ENCODE results near the gene PHTF2. TPM values are rescaled to one million over a fixed set of nuclear protein-coding genes. Genes with fewer than 3 reads are reported as not detected.
A peak's percentile ranks its signal among the peaks of the same experiment; 100 is the strongest.
"Not testable (repeated sequence)": the region's sequence is repeated elsewhere in the genome, so short reads cannot be mapped to it uniquely, and the experiment has no call there.

The PHTF2 gene
- total RNA-seq, 1 donor = 4.3 TPM

GRCh38 chr7:77980087-77980713 lies 181.6 kb downstream of the PHTF2 start:
- DNase-seq (ENCODE audit: low read depth in 2 of 3, low spot score in 2 of 3) = no peak

GRCh38 chr7:77982926-77983550 lies 184.5 kb downstream of the PHTF2 start:
- DNase-seq (ENCODE audit: low read depth in 2 of 3, low spot score in 2 of 3) = no peak

- DNase-seq (ENCODE audit: low read depth in 2 of 3, low spot score in 2 of 3) = no peak
Observed at GRCh38 chr7:77983973-77984372, 185.4 kb downstream of the PHTF2 start.

- DNase-seq (ENCODE audit: low read depth in 2 of 3, low spot score in 2 of 3) = peak in 1 of 3 donors; percentile 14
Observed at GRCh38 chr7:77985232-77985973, 186.8 kb downstream of the PHTF2 start.

GRCh38 chr7:77985974-77986339 lies 187.4 kb downstream of the PHTF2 start:
- no peak for DNase-seq (ENCODE audit: low read depth in 2 of 3, low spot score in 2 of 3)

GRCh38 chr7:77989981-77990566 lies 191.5 kb downstream of the PHTF2 start:
- DNase-seq (ENCODE audit: low read depth in 2 of 3, low spot score in 2 of 3) = peak in 2 of 3 donors; percentile 7 to 15

- no peak for DNase-seq (ENCODE audit: low read depth in 2 of 3, low spot score in 2 of 3)
Observed at GRCh38 chr7:77991656-77992055, 193.1 kb downstream of the PHTF2 start.

- no peak for DNase-seq (ENCODE audit: low read depth in 2 of 3, low spot score in 2 of 3)
Observed at GRCh38 chr7:77993838-77994237, 195.3 kb downstream of the PHTF2 start.

- DNase-seq (ENCODE audit: low read depth in 2 of 3, low spot score in 2 of 3) = no peak
Observed at GRCh38 chr7:77995717-77996116, 197.1 kb downstream of the PHTF2 start.

- not testable (repeated sequence) for DNase-seq (ENCODE audit: low read depth in 2 of 3, low spot score in 2 of 3)
Observed at GRCh38 chr7:77999168-77999567, 200.6 kb downstream of the PHTF2 start.

GRCh38 chr7:78002021-78002420 lies 203.4 kb downstream of the PHTF2 start:
- DNase-seq (ENCODE audit: low read depth in 2 of 3, low spot score in 2 of 3) = no peak

- DNase-seq (ENCODE audit: low read depth in 2 of 3, low spot score in 2 of 3) = no peak
Observed at GRCh38 chr7:78002715-78003114, 204.1 kb downstream of the PHTF2 start.

- DNase-seq (ENCODE audit: low read depth in 2 of 3, low spot score in 2 of 3) = no peak
Observed at GRCh38 chr7:78006063-78006755, 207.6 kb downstream of the PHTF2 start.

Small RNA genes within 50 kb of the gene (small RNA-seq; reads per million reads assigned to genes)
- not detected for gene RF00019

Other genes starting within 250 kb of the PHTF2 start
- 17.0 TPM for gene RSBN1L, start 102.3 kb upstream of the PHTF2 start, total RNA-seq
- gene TMEM60, start 339 bp upstream of the PHTF2 start, total RNA-seq = 6.2 TPM

Data from hematopoietic multipotent progenitor cell (in vitro differentiated cells).